HG03280 (cell line): Measurements from ENCODE around the gene YWHAE.
"Not testable (repeated sequence)": the region's sequence is repeated elsewhere in the genome, so short reads cannot be mapped to it uniquely, and the experiment has no call there.

Experiments used
- ATAC-seq: cut with Tn5 transposase; IDR thresholded peaks from one replicate; pipeline ENCODE4 v1.9.1; 2021; ENCODE audit warnings: mild to moderate bottlenecking, moderate library complexity; ENCODE audit not compliant: unreplicated experiment

The YWHAE gene

DNA sequence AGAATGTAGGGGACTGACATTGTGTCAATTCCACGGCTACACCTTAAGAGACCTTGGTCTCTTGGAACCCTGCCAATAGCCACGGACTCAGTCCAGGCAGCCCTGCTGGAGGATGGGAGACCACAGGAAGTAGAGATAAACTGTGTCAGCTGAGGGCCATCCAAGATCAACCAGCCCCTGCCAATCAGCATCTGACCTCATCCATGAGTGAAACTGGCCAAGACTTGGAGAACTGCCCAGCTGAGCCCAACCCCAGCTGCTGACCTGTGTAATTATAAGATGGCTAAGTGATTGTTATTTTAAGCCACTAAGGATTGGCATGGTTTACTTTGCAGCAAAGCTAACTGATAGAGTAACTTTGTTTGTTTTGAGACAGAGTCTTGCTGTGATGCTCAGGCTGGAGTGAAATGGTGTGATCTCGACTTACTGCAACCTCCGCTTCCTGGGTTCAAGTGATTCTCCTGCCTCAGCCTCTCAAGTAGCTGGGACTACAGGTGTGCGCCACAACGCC lies 13.3 kb upstream of the YWHAE start:
- ATAC-seq: no peak

DNA sequence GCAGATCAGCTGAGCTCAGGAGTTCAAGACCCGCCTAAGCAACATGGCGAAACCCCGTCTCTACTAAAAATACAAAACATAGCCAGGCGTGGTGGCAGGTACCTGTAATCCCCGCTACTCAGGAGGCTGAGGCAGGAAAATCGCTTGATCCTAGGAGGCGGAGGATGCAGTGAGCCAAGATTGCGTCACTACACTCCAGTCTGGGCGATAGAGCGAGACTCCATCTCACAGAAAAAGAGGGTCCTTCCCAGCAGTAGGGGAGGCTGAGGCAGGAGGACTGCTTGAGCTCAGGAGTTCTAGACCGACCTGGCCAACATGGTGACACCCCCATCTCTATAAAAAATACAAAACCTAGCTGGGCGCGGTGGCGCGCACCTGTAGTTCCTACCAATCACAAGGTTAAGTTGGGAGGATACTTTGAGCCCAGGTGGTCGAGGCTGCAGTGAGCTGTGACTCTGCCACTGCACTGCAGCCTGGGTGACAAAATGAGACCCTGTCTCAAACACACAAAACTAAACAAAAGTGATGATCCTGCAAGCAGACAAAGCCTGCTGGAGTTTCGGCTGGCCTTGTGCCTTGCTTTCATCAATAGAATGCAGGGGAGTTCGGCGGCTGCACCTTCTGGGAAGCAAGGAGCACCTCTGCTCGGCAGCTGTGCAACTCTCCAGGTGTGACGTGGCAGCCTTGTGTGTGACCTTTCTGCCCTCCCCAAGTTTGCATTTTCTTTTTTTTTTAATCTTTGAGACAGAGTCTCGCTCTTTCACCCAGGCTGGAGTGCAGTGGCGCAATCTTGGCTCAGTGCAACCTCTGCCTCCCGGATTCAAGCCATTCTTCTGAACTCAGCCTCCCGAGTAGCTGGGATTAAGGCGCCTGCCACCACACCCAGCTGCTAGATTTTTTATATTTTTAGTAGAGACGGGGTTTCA lies 12.4 kb upstream of the YWHAE start:
- ATAC-seq: no peak

DNA sequence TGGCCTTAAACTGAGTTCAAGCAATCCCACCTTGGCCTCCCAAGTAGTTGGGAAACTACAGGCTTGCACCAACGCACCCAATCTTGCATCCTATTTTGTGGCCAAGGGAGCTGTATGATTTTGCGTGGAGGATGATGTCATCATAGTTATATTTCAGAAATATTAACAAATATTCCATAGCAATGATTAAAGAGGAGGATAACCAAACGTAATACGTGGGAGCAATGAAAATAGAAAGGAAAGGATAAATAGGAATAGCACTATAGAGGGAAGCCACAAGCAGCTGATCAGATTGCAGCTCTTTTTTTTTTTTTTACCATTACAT lies 2.2 kb upstream of the YWHAE start:
- ATAC-seq: no peak

DNA sequence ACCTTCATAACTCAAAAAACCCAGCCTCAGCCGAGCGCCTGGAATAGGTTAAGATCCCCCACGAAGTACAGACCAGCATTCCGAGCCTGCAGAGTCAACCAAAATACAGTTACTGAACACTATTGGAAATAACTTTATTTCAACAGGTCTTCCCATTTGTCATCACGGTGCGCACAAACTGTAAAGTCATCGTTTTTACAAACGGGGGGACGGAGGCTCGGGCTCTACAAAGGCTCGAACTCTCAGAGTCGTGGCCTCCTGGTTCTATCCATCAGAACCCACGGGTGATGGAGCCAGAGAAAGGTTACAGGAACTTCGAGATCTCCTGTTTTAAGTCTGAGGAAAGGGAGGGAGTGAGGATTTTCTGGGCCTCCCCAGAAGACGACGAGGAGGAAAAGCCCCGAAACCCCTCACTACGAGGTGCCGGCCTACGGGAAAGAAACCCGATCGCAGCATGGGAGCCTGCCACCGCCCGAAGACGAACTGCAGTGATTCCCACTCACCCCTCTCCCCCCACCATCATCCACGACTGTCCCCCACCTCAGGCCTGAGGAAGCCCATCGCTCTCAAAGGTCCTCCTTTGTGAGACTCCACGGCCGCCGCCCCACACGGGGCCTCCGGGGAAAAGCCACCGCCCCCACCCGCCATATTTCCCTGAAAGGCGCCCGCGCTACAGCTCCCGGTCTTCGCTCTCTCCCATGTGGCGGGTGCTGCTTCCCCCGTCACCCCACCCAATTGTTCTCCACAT lies 917 bp downstream of the YWHAE start:
- ATAC-seq: peak; percentile 21

DNA sequence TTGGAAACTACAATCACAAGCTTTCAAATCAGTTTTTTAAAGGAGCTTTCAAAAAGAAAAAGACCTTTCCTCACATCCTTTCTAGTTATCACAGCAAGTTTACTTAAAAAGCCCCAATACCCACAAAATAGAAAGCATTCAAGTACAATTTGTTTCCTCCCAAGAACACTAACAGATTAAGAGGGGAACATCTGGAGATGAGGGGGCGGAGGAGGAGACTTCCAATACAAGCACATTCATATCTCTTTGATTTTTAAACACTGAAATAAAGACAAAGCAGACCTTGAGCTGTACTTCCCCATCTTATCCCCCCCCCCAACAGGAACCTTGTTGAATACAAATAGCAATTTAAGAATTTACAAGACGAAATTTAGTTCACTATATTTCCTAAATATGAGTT lies 2.0 kb downstream of the YWHAE start:
- no peak for ATAC-seq

DNA sequence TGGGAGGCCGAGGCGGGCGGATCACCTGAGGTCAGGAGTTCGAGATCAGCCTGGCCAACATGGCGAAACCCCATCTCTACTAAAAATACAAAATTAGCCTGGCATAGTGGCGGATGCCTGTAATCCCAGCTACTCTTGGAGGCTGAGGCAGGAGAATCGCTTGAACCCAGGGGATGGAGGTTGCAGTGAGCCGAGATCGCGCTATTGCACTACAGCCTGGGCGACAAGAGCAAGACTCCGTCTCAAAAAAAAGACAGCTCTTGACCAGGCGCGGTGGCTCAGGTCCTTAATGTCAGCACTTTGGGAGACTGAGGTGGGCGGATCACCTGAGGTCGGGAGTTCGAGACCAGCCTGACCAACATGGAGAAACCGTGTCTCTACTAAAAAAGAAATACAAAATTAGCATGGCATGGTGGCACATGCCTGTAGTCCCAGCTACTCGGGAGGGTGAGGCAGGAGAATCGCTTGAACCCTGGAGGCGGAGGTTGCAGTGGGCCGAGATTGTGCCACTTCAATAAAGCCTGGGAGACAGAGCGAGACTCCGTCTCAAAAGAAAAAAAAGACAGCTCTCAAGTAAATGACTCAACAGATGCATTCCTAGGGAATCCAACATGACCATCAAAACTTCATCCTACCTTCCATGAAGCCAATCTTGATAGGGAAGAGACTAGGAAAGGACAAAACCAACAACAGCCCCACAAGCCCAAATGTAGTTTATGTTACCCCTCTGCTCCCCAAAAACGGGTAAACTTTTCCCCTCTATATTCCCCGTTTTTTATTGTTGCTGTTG lies 4.0 kb downstream of the YWHAE start:
- not testable (repeated sequence) for ATAC-seq

DNA sequence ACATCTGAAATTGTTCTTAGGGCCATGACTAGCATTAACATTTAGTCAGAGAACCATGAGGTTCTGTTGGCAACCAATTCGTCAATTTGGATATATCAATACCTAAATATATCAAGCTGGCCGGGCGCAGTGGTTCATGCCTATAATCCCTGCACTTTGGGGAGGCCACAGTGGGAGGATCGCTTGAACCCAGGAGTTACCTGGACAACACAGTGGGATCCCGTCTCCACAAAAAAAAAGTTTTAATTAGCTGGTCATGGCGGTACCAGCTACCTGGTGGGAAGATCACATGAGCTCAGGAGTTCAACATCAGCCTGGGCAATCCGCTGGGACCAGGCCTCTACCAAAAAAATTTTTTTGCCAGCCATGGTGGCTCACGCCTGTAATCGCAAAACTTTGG lies 8.4 kb downstream of the YWHAE start:
- no peak for ATAC-seq

DNA sequence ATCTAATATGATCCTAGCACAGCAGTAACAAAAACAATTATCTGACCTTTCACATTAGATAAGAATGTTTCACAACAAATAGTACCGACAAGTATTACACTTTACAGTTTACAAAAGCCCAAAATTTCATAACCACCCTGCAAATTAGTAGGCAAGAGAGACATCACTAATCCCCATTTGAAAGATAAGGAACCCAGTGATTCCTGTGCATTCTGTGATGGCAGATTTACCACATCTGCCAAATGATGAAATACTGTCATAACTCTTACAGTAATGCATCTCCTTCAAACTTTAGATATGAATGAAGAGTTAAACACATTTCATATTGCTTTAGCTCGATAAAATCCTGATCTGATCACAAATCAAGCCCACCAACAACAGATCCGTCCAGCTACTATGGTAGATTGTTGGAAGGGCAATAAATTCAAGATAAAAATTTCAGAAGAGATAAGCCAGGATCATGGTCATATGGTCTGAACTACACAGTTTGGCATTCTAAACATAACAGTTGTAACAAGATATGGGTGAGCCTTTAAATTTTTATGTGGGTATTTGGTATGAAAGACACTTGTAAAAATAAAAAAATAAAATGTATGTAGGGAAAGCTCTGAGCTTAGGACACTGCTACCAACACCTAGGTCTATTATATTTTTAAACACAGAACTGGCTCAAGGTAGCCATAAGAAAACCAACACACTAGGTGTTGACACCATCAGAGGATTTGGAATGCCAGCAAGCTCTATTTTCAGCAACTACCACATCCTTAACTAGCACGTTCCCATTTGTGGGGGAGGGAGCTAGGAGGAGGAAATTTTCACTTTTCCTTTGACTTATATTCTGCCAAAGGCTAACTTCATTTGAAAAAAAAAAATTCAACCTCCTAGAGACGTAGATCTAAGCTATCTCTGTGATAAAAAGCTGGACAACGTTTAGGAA lies 9.3 kb downstream of the YWHAE start:
- ATAC-seq: no peak

DNA sequence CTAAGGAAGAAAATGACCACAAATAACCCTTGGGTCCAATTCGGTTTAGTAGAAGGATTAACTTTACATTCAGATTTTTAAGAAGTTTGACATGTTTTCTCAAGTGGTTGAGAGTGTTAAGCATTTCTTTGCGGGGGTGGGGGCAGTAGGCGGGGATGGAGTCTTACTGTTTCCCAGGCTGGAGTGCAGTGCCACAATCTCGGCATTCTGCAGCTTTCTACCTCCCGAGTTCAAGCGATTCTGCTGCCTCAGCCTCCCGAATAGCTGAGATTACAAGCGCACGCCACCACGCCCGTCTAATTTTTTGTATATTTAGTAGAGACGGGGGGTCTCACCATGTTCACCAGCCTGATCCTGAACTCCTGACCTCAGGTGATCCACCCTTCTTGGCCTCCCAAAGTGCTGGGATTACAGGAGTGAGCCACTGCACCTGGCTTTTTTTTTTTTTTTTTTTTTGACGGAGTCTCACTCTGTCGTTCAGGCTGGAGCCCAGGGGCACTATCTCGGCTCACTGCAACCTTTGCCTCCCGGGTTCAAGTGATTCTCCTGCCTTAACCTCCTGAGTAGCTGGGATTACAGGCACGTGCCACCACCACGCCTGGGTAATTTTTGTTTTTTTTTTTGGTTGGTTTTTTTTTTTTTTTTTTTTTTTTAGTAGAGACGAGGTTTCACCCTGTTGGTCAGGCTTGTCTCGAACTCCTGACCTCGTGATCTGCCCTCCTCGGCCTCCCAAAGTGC lies 12.4 kb downstream of the YWHAE start:
- ATAC-seq: not testable (repeated sequence)

DNA sequence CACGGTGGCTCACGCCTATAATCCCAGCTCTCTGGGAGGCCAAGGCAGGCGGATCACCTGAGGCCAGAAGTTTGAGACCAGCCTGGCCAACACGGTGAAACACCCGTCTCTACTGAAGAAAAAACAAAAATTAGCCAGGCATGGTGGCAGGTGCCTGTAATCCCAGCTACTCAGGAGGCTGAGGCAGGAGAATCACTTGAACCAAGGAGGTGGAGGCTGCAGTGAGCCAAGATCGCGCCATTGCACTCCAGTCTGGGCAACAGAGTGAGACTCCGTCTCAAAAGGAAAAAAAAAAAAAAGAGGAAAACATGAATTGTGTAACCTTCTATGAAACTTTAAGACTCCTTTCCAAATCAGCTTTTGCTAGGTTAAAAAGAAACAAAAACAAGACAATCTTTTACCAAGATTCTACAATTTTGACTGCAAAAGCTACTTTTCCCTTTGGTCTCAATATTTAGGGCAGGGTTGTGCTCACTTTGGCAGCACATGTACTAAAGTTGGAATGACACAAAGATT lies 13.3 kb downstream of the YWHAE start:
- ATAC-seq: not testable (repeated sequence)

DNA sequence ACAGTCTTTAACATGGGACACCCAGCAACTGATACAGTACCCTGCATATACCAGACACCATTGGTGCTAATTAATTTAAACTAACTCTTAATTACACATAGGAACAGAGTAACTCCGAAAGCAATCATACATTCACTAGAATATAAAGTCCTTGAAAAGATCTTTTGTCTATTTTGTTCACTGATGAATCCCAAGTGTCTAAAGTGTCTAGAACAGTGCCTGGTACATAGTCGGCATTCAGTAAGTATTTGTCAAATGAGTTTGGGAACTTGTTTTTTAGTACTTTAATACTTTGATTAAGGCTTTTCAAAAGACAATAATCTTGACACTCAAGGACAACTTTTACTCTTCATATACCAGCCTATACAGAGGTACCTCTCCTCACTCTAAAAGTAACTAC lies 13.8 kb downstream of the YWHAE start:
- no peak for ATAC-seq

DNA sequence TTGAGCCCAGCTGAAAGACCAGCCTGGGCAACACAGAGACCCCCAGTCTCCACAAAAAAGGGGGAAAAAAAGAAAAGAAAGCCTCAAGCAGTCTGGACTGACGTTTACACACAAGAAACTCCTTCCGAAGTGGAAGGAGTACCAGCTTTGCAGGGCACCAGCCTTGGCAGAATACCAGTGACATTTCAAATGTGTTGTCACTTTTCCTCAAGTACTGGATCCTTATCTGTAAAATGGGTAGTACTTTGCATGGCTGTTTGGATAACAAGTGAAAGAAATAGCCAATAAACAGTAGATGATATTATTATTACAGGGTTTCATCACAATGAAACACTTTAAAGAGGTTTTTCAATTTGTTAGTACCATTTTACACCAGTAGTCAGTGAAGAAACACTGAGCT lies 14.2 kb downstream of the YWHAE start:
- no peak for ATAC-seq

DNA sequence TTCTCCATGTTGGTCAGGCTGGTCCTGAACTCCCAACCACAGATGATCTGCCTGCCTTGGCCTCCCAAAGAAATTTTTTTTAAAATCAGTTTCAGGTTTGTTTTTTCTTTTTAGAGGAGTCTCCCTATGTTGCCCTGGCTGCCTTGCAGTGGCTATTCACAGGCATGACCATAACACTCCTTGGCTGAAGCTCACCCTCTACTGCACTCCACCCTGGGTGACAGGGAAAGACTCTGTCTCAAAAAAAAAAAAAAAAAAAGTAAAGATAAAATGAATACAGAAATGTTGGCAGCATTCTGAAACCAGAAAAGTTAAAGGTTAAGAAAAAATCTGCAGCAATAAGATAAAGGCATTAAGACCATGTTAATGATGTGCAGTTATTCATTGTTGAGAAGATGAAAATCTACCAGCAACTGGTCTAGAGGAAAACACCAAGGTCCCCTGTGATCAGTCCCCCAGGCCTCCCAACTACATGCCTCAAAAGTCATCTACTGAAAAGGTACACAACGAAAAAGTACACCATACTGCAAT lies 15.1 kb downstream of the YWHAE start:
- no peak for ATAC-seq

DNA sequence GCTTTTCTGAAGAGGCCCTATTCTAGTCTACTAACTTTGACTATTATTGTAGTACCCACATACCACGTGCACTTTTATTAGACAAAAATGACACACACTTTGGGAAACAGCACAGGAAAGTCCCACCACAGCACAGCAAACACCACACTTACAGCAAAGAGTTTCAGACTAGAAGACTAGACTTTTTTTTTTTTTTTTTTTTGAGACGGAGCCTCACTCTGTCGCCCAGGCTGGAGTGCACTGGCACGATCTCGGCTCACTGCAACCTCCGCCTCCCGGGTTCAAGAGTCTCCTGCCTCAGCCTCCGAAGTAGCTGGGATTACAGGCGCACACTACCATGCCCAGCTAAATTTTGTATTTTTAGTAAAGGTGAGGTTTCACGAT lies 20.1 kb downstream of the YWHAE start:
- no peak for ATAC-seq

DNA sequence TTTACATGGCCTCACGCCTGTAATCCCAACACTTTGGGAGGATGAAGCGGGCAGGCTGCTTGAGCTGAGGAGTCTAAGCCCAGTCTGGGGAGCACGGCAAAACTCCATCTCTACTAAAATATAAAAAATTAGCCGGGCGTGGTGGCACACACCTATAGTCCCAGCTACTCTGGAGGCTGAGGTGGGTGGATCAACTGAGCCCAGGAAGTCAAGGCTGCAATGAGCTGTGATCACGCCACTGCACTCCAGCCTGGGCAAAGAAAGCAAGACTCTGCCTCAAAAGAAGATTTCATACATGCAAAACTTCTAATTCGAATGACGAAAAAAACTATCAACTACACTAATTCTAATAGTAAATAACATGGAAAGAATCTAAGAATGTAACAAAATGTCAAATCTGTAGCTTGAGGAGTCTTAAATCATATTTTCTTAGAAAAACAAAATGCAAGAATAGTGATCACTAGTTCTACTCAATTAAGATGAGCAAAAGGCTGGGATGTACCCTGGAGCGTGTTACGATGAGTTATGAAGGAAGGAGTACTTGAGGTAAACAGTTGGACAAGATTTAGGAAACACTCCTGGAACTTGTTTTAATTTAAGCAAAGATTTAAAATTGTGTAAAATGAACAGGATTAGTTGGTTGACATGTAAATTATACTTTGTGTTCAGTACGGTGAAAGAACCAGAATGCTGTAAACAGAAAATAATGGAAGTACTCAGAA lies 20.7 kb downstream of the YWHAE start:
- ATAC-seq: no peak

DNA sequence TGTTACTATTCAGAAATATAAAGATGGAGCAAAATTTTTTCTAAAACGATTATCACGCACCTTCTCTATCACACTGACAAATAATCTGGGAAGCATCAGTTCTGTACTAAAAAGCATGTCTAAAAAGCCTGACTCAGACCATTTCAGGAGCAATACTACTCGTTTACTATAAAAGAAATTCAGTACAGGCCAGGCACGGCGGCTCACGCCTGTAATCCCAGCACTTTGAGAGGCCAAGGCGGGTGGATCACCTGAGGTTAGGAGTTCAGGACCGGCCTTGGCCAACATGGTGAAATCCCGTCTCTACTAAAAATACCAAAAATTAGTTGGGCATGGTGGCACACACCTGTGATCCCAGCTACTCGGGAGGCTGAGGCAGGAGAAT lies 21.6 kb downstream of the YWHAE start:
- ATAC-seq: not testable (repeated sequence)

DNA sequence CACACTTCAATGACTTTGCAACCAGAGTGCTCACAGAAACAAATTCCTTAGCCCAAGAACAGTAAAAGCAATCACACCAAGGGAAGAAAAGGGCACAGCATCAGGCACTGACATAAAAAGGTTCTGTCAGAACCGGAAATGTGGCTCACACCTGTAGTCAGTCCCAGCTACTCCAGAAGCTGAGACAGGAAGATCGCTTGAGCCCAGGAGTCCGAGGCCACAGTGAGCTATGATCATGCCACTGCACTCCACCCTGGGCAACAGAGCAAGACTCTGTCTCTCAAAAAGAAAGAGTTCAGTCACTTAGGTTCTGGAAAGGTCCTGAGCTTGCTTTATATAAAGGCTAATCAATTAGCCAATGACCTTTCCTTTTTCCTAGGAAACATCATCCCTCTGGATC lies 22.7 kb downstream of the YWHAE start:
- ATAC-seq: no peak

DNA sequence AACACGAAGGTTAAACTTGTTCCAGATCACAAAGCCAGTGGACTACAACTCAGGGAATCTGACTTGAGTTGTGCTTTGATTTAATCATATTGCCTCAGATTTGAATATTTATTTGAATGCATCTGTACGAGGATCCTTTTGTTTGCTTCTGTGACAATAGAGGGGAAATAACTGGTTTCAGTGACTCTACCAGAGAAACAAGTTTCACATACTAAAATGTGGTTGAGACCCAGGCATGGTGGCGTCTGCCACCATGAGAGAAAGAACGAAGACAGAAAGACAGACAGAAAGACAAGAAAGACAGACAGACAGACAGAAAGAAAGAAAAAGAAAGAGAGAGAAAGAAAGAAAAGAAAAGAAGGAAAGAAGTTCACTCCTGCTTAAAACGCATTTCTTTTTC lies 24.0 kb downstream of the YWHAE start:
- no peak for ATAC-seq
